GM10248 (cell line): ENCODE results near the gene MYO9B.

Source experiments
- CTCF ChIA-PET: fragments of 300-600 bp; sonication (Branson Sonifier 250); formaldehyde crosslinking; extraction: SDS; loops from one replicate; lab custom pipeline; 2021; ENCODE audit warnings: antibody characterized with exemption; lab: Yijun Ruan, JAX
- POLR2A ChIA-PET: fragments of 350-650 bp; sonication (Branson Sonifier 250); formaldehyde crosslinking; extraction: SDS; loops from one replicate; lab custom pipeline; 2020; ENCODE audit warnings: antibody characterized with exemption; lab: Yijun Ruan, JAX
- DNase-seq: peaks from one replicate; pipeline ENCODE4 v3.0.0; 2012; ENCODE audit errors: extremely low spot score
- TF ChIP-seq, protein P1 (sequence below): IDR thresholded peaks from 2 replicates; pipeline ENCODE4 v1.5.1; 2012; ENCODE audit warnings: mild to moderate bottlenecking, low read depth; ENCODE audit errors: extremely low read depth, missing control alignments, control extremely low read depth

The MYO9B gene

GRCh38 chr19:17162580-17162979 lies 87.0 kb downstream of the MYO9B start:
- CTCF ChIA-PET: interaction anchor here (0.7 to 1.5 kb wide), 3 partner anchors 12 to 73 kb away, joined by 3 to 4 read pairs (median 3); no protein-coding TSS in a partner anchor
- POLR2A ChIA-PET: no interaction called here
- TF ChIP-seq, protein P1, sequence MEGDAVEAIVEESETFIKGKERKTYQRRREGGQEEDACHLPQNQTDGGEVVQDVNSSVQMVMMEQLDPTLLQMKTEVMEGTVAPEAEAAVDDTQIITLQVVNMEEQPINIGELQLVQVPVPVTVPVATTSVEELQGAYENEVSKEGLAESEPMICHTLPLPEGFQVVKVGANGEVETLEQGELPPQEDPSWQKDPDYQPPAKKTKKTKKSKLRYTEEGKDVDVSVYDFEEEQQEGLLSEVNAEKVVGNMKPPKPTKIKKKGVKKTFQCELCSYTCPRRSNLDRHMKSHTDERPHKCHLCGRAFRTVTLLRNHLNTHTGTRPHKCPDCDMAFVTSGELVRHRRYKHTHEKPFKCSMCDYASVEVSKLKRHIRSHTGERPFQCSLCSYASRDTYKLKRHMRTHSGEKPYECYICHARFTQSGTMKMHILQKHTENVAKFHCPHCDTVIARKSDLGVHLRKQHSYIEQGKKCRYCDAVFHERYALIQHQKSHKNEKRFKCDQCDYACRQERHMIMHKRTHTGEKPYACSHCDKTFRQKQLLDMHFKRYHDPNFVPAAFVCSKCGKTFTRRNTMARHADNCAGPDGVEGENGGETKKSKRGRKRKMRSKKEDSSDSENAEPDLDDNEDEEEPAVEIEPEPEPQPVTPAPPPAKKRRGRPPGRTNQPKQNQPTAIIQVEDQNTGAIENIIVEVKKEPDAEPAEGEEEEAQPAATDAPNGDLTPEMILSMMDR: no peak
- DNase-seq: no peak

- TF ChIP-seq, protein P1: no peak
- CTCF ChIA-PET: interaction anchor here (1.3 to 1.6 kb wide), 4 partner anchors 10 to 34 kb away, joined by 3 to 4 read pairs (median 4); no protein-coding TSS in a partner anchor
- no peak for DNase-seq
- POLR2A ChIA-PET: interaction anchor here (0.6 kb wide), 1 partner anchor 30 kb away, joined by 3 read pairs; no protein-coding TSS in a partner anchor
Observed at GRCh38 chr19:17163652-17164051, 88.1 kb downstream of the MYO9B start.

- ChIA-PET CTCF (interaction anchor here (0.9 to 1.6 kb wide), 4 partner anchors 9 to 39 kb away, joined by 3 to 4 read pairs (median 3); no protein-coding TSS in a partner anchor), POLR2A (no interaction called here)
- no peak for DNase-seq
- TF ChIP-seq, protein P1: no peak
Observed at GRCh38 chr19:17164639-17165038, 89.1 kb downstream of the MYO9B start.

DNA sequence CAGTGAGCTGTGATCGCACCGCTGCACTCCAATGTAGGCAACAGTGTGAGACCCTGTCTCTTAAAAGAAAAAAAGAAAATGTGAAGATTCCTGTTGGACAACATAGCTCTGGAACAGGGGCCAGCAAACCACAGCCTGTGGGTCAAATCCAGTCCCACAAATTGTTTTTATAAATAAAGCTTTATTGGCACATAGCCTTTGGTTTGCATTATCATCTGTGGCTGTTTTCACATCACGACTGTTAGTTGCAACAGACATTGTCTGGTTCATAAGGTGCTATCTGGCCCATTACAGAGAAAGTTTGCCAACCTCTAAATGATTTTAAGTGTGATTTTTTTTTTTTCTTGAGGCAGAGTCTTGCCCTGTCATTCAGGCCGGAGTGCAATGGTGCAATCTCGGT lies 90.1 kb downstream of the MYO9B start:
- POLR2A ChIA-PET: no interaction called here
- no peak for DNase-seq
- CTCF ChIA-PET: interaction anchor here (1.1 kb wide), 1 partner anchor 43 kb away, joined by 3 read pairs; no protein-coding TSS in a partner anchor
- TF ChIP-seq, protein P1: no peak

DNA sequence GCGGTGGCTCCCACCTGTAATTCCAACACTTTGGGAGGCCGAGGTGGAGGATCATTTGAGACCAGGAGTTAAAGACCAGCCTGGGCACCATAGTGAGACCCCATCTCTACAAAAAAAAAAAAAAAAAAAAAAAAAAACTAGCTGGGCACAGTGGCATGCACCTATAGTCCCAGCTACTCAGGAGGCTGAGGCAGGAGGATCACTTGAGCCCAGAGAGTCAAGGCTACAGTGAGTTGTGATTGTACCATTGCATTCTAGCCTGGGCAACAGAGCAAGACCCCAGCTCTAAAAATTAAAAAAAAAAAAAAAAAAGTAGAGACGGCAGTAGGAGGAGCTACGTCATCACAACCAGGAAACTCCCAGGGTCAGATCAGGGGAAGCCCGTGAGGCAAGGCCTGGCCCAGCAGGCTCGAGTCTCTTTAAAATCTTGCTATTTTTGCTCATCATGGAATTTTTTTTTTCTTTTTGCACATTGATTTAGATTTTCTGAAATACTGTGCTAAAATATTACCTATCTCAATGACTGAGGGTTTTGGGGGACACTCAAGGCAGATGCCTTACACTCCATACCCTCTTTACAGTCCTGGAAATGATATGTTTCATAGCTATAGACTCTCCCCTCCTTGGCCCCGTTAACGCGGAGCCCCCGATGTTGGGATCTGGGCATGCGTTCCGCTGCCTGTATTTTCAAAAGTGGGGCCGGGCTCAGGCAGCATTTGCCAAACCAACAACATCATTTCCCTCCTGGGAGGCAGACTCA lies 95.1 kb downstream of the MYO9B start:
- TF ChIP-seq, protein P1: no peak
- CTCF ChIA-PET: interaction anchor here (1.0 kb wide), 1 partner anchor 335 kb away, joined by 3 read pairs; no protein-coding TSS in a partner anchor

DNA sequence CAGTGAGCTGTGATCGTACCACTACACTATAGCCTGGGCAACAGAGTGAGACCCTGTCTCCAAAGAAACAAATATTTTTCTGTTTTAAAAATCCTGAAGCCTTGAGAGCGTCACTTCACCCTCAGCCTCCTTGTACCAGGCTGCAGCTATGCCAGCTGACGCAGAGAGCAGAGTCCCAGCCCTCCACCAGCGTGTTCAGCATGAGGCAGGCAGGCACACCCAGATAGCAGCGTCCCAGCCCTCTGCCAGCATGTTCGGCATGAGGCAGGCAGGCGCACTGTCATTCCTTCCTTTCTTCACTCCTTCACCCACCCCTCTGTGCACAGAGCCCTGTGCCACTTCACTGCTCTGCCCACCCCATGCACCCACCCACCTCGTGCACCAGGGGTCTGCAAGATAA lies 96.3 kb downstream of the MYO9B start:
- POLR2A ChIA-PET: no interaction called here

More for the DNA sequence above, 95.1 kb downstream of the MYO9B start:
- POLR2A ChIA-PET: interaction anchor here (0.6 kb wide), 3 partner anchors 33 to 88 kb away, joined by 3 to 10 read pairs (median 3); no protein-coding TSS in a partner anchor
- peak; percentile 83 for DNase-seq

More for the DNA sequence above, 96.3 kb downstream of the MYO9B start:
- CTCF ChIA-PET: interaction anchor here (0.7 kb wide), 1 partner anchor 93 kb away, joined by 3 read pairs; no protein-coding TSS in a partner anchor
- TF ChIP-seq, protein P1: no peak
- no peak for DNase-seq
